Body of pancreas (tissue), 4 donors: ENCODE measurements around the gene BMP7.

ENCODE experiments used
- POLR2A ChIP-seq, 3 donors: fragments of 450-650 bp; IDR thresholded peaks; one replicate each; pipeline ENCODE4 v1.6.1; 2016; ENCODE audit warnings: antibody characterized with exemption in 3 of 3, mild to moderate bottlenecking in 2 of 3
- TF ChIP-seq, protein P1 (sequence below), 7 experiments: fragments of 450-650 bp in 4 of 7; fragments of 200-600 bp in 3 of 7; sonication (generic) in 3 of 7; IDR thresholded peaks; one replicate each; pipeline ENCODE4 v1.5.1; 2016 to 2019; ENCODE audit warnings: antibody characterized with exemption in 7 of 7

GRCh38 chr20:57261457-57262251, 4.8 kb downstream of the BMP7 start:
- TF ChIP-seq POLR2A (IDR thresholded peaks at IDR 0.05): no peak
- TF ChIP-seq, protein P1, sequence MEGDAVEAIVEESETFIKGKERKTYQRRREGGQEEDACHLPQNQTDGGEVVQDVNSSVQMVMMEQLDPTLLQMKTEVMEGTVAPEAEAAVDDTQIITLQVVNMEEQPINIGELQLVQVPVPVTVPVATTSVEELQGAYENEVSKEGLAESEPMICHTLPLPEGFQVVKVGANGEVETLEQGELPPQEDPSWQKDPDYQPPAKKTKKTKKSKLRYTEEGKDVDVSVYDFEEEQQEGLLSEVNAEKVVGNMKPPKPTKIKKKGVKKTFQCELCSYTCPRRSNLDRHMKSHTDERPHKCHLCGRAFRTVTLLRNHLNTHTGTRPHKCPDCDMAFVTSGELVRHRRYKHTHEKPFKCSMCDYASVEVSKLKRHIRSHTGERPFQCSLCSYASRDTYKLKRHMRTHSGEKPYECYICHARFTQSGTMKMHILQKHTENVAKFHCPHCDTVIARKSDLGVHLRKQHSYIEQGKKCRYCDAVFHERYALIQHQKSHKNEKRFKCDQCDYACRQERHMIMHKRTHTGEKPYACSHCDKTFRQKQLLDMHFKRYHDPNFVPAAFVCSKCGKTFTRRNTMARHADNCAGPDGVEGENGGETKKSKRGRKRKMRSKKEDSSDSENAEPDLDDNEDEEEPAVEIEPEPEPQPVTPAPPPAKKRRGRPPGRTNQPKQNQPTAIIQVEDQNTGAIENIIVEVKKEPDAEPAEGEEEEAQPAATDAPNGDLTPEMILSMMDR (IDR thresholded peaks at IDR 0.05): no peak
